H1 (cell line): ENCODE measurements around the gene TMEM179B. TPM values are rescaled to one million over a fixed set of nuclear protein-coding genes. Genes with fewer than 3 reads are reported as not detected.

Experiments
- ASH2L ChIP-seq: fragments of 200-600, 300-600 bp; sonication (generic); IDR thresholded peaks from one replicate; pipeline ENCODE4 v1.7.1; 2017; ENCODE audit warnings: low read length
- BACH1 ChIP-seq: IDR thresholded peaks from 2 replicates; pipeline ENCODE4 v1.6.1; 2012; ENCODE audit warnings: low read length, improper control_type of control experiment
- BCL11A ChIP-seq, 2 experiments: IDR thresholded peaks; one replicate each; pipeline ENCODE4 v1.6.1; 2011; ENCODE audit warnings: low read depth in 2 of 2, low read length in 2 of 2, mild to moderate bottlenecking in 2 of 2
- CBX5 ChIP-seq: fragments of 300-800, 300-1000 bp; sonication (generic); IDR thresholded peaks from 2 replicates; pipeline ENCODE4 v1.7.1; 2016; ENCODE audit warnings: antibody characterized with exemption, low read length, low read depth
- EGR1 ChIP-seq: IDR thresholded peaks from 2 replicates; pipeline ENCODE4 v1.6.1; 2011; ENCODE audit warnings: low read depth, low read length, borderline replicate concordance
- EP300 ChIP-seq, 2 experiments: IDR thresholded peaks; 1 replicate in 1 of 2; 2 replicates in 1 of 2; pipeline ENCODE4 v1.6.1; 2011 to 2012; ENCODE audit warnings: low read depth in 2 of 2, low read length in 2 of 2, mild to moderate bottlenecking in 2 of 2, borderline replicate concordance in 1 of 2, inconsistent platforms in 1 of 2, moderate library complexity in 1 of 2
- GTF2F1 ChIP-seq: IDR thresholded peaks from 2 replicates; pipeline ENCODE4 v1.6.1; 2012; ENCODE audit warnings: low read depth, low read length, improper control_type of control experiment, borderline replicate concordance
- HDAC2 ChIP-seq, 2 experiments: fragments of 300-600 bp in 1 of 2; sonication (generic) in 1 of 2; IDR thresholded peaks; 2 replicates each; pipeline ENCODE4 v1.6.1; 2011 to 2012; ENCODE audit warnings: low read depth in 2 of 2, low read length in 2 of 2, mild to moderate bottlenecking in 2 of 2, moderate library complexity in 2 of 2, borderline replicate concordance in 1 of 2, inconsistent platforms in 1 of 2
- KDM1A ChIP-seq: fragments of 200-600, 300-600 bp; sonication (generic); IDR thresholded peaks from 2 replicates; pipeline ENCODE4 v1.7.1; 2016; ENCODE audit warnings: mild to moderate bottlenecking, low read length, borderline replicate concordance
- KDM5A ChIP-seq: fragments of 200-600 bp; IDR thresholded peaks from 2 replicates; pipeline ENCODE4 v1.7.1; 2012; ENCODE audit warnings: mild to moderate bottlenecking, low read length, inconsistent platforms, mixed read lengths
- POLR2A ChIP-seq, 2 experiments: IDR thresholded peaks; 1 replicate in 1 of 2; 2 replicates in 1 of 2; pipeline ENCODE4 v1.6.1; 2011; ENCODE audit warnings: low read depth in 2 of 2, low read length in 2 of 2, mild to moderate bottlenecking in 2 of 2; ENCODE audit errors: control extremely low read depth in 1 of 2
- RXRA ChIP-seq: IDR thresholded peaks from 2 replicates; pipeline ENCODE4 v1.6.1; 2011; ENCODE audit warnings: low read depth, mild to moderate bottlenecking, low read length, moderate library complexity; ENCODE audit not compliant: insufficient read depth
- SAP30 ChIP-seq: fragments of 300-600 bp; sonication (generic); IDR thresholded peaks from 2 replicates; pipeline ENCODE4 v1.7.1; 2012; ENCODE audit warnings: low read length, moderate library complexity, mild to moderate bottlenecking, inconsistent platforms; ENCODE audit not compliant: insufficient read depth, insufficient replicate concordance
- SIRT6 ChIP-seq: IDR thresholded peaks from one replicate; pipeline ENCODE4 v1.7.1; 2012; ENCODE audit warnings: low read length, inconsistent platforms
- SP2 ChIP-seq: IDR thresholded peaks from 2 replicates; pipeline ENCODE4 v1.6.1; 2012; ENCODE audit warnings: mild to moderate bottlenecking, low read length, inconsistent platforms
- SP4 ChIP-seq: IDR thresholded peaks from 2 replicates; pipeline ENCODE4 v1.6.1; 2012; ENCODE audit warnings: low read length, inconsistent platforms
- TAF1 ChIP-seq: IDR thresholded peaks from 2 replicates; pipeline ENCODE4 v1.6.1; 2011; ENCODE audit warnings: mild to moderate bottlenecking, low read depth, low read length
- TEAD4 ChIP-seq: IDR thresholded peaks from 2 replicates; pipeline ENCODE4 v1.6.1; 2012; ENCODE audit warnings: low read depth, low read length, inconsistent platforms, mixed read lengths
- polyA plus RNA-seq, 7 experiments: library from polyadenylated mRNA; depleted of rRNA in 3 of 7; stranded (reverse) in 5 of 7; unstranded in 2 of 7; fragments of >200 nt in 5 of 7; fragments of 200-250 nt in 2 of 7; gene quantifications; 1 replicate in 5 of 7; 2 replicates in 1 of 7; 4 replicates in 1 of 7; pipeline versions ENCODE4 v1.2.1 to v1.2.3, GENCODE V29; 2011 to 2013; ENCODE audit warnings: missing spikeins in 2 of 7, mixed read lengths in 2 of 7
- total RNA-seq: library from RNA; stranded (reverse); fragmentation: NEBNext Ultra II Directional; extraction: Animal tissue kit (Norgen Biotek cat#: 25700); gene quantifications from 2 replicates; pipeline ENCODE4 v1.2.1, GENCODE V29; 2021
- TF ChIP-seq, protein P1 (sequence below): IDR thresholded peaks from 2 replicates; pipeline ENCODE4 v1.6.1; 2011; ENCODE audit warnings: low read length, improper control_type of control experiment
- TF ChIP-seq, protein P2 (sequence below): IDR thresholded peaks from 2 replicates; pipeline ENCODE4 v1.6.1; 2011; ENCODE audit warnings: low read depth, mild to moderate bottlenecking, low read length; ENCODE audit not compliant: insufficient read depth
- TF ChIP-seq, protein P3 (sequence below): IDR thresholded peaks from 2 replicates; pipeline ENCODE4 v1.6.1; 2012; ENCODE audit warnings: low read length, inconsistent platforms

Gene TMEM179B
- total and polyA plus RNA-seq, 2 of the 8 experiments (the other 6 are each of a cell fraction or from before 2014, with no cell fraction given): 18.6 to 62.2 TPM

DNA sequence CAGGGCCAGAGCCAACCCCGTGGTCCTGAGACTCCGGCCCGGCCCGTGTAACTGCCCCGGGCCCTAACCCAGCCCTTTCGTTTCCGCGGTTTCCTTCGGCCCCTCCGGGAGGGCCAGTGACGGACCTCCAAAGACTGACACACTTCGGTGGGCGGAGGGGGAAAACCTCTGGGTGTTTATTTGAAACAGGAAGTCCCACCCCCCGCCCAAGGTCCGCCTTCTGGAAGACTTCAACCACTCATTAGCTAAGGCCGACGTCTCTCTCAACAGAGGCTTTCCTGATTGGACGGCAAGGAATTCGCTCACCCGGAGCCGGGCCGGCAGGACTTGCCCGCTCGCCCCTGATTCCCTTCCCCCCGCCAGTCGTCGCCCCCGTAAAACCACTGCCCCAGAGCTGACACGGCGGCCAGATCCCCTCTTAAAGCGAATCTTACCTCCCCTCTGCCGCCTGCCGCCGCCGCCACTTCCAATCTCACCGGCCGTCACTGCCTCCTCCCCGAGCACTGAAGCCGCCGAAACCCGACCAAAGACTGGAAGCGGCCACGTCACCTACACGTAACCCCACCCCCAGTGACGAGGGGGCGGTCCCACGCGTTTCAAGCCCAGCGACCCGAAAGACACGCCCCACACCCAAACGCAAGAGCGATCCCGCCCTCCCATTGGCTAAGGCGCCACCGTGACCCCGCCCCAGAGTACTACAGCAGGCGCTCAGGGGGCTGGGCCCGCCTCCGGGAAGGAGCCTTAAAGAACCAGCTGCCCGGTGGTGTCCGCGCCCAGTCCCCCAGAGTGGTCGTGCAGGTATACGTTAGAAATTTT lies 44.5 kb downstream of the TMEM179B start, which contains the start of gene STX5 (continued):
- TF ChIP-seq, protein P1, sequence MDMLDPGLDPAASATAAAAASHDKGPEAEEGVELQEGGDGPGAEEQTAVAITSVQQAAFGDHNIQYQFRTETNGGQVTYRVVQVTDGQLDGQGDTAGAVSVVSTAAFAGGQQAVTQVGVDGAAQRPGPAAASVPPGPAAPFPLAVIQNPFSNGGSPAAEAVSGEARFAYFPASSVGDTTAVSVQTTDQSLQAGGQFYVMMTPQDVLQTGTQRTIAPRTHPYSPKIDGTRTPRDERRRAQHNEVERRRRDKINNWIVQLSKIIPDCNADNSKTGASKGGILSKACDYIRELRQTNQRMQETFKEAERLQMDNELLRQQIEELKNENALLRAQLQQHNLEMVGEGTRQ: peak; percentile 45; the same call in 1 of the 2 replicates
- TF ChIP-seq TAF1: peak; percentile 95
- no peak for TF ChIP-seq EGR1
- TF ChIP-seq RXRA: no peak
- TF ChIP-seq SAP30: peak; percentile 68
- no peak for TF ChIP-seq KDM1A
- no peak for TF ChIP-seq SIRT6
- peak; percentile 91 for TF ChIP-seq SP2
- peak; percentile 91 for TF ChIP-seq SP4
- peak; percentile 53 to 96; a peak in 2 of 3 replicates for TF ChIP-seq POLR2A (IDR thresholded peaks at IDR 0.05; ENCODE audit: control extremely low read depth in 1 of 2, low read depth in 2 of 2, low read length in 2 of 2)
- TF ChIP-seq ASH2L: peak; percentile 70
- TF ChIP-seq, protein P2, sequence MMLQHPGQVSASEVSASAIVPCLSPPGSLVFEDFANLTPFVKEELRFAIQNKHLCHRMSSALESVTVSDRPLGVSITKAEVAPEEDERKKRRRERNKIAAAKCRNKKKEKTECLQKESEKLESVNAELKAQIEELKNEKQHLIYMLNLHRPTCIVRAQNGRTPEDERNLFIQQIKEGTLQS: no peak
- TF ChIP-seq TEAD4: no peak
- no peak for TF ChIP-seq CBX5
- no peak; the same call in 1 of the 2 replicates for TF ChIP-seq KDM5A
- TF ChIP-seq BCL11A (IDR thresholded peaks at IDR 0.05; ENCODE audit: low read depth in 2 of 2, low read length in 2 of 2): no peak
- 0 out of 4 replicates have a peak, but pooled peaks of 1 of the 2 experiments have one; percentile 17 for TF ChIP-seq HDAC2 (IDR thresholded peaks at IDR 0.05; ENCODE audit: borderline replicate concordance in 1 of 2, low read depth in 2 of 2, low read length in 2 of 2)
- TF ChIP-seq BACH1: no peak
- TF ChIP-seq GTF2F1: no peak
- TF ChIP-seq, protein P3, sequence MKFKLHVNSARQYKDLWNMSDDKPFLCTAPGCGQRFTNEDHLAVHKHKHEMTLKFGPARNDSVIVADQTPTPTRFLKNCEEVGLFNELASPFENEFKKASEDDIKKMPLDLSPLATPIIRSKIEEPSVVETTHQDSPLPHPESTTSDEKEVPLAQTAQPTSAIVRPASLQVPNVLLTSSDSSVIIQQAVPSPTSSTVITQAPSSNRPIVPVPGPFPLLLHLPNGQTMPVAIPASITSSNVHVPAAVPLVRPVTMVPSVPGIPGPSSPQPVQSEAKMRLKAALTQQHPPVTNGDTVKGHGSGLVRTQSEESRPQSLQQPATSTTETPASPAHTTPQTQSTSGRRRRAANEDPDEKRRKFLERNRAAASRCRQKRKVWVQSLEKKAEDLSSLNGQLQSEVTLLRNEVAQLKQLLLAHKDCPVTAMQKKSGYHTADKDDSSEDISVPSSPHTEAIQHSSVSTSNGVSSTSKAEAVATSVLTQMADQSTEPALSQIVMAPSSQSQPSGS: no peak
- TF ChIP-seq EP300 (IDR thresholded peaks at IDR 0.05; ENCODE audit: borderline replicate concordance in 1 of 2, low read depth in 2 of 2, low read length in 2 of 2): no peak
